D721Med (cell line): ENCODE measurements around the gene SYNJ2.
"Not testable (repeated sequence)": the region's sequence is repeated elsewhere in the genome, so short reads cannot be mapped to it uniquely, and the experiment has no call there.

Experiments
- DNase-seq: peaks from one replicate; pipeline ENCODE4 v3.0.0; 2011; ENCODE audit warnings: low spot score; ENCODE audit not compliant: insufficient read length
- FAIRE-seq: peaks from 2 replicates; lab custom pipeline; 2011; peaks lifted over from hg19 to GRCh38; lab: Jason Lieb, UNC
- TF ChIP-seq, protein P1 (sequence below): IDR thresholded peaks from 2 replicates; pipeline ENCODE4 v1.5.1; 2012; ENCODE audit warnings: mild to moderate bottlenecking, control low read depth; ENCODE audit not compliant: insufficient read depth; ENCODE audit errors: missing control alignments

The SYNJ2 gene

DNA sequence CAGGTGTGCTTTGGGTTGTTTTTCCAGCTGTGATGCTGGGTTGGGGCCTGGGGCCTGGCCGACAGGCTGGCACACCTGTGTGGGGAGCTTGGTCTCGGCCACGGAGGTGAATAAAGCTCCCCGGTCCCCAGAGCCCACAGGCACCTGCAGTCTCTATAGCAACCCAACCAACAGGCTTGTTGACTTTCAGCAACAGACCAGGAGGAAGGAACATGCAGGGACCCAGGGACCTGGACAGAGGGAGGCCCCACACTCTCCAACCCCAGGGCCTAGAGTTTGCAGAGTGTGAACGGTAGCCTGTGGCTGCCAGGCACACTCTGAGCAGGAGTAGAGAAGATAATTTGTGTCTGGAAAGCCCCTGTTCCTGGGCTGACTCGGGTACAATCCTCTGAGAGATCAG is 14.6 kb upstream of the SYNJ2 start:
- TF ChIP-seq, protein P1, sequence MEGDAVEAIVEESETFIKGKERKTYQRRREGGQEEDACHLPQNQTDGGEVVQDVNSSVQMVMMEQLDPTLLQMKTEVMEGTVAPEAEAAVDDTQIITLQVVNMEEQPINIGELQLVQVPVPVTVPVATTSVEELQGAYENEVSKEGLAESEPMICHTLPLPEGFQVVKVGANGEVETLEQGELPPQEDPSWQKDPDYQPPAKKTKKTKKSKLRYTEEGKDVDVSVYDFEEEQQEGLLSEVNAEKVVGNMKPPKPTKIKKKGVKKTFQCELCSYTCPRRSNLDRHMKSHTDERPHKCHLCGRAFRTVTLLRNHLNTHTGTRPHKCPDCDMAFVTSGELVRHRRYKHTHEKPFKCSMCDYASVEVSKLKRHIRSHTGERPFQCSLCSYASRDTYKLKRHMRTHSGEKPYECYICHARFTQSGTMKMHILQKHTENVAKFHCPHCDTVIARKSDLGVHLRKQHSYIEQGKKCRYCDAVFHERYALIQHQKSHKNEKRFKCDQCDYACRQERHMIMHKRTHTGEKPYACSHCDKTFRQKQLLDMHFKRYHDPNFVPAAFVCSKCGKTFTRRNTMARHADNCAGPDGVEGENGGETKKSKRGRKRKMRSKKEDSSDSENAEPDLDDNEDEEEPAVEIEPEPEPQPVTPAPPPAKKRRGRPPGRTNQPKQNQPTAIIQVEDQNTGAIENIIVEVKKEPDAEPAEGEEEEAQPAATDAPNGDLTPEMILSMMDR, result no peak
- FAIRE-seq (no peak), DNase-seq (no peak)

DNA sequence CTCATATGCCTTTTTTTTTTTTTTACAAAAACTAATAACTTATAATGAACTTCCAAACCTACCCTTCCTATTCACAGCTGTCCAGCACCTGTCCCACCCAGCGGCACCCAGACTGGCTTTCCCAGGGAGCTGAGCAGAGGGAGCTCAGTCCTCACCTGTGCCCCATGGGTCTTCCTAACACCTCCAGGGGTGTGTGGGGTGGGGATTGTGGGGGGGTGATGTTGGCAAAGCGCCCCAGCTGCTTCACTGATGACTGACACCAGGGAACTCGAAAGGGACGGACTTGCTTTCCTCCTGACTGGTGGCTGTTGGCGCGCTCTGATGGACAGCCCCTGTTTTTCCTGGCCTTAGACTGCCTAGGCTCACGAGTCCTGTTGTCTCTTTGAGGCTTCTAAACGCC is 14.2 kb upstream of the SYNJ2 start:
- DNase-seq (no peak), FAIRE-seq (no peak)
- TF ChIP-seq, protein P1, result no peak

DNA sequence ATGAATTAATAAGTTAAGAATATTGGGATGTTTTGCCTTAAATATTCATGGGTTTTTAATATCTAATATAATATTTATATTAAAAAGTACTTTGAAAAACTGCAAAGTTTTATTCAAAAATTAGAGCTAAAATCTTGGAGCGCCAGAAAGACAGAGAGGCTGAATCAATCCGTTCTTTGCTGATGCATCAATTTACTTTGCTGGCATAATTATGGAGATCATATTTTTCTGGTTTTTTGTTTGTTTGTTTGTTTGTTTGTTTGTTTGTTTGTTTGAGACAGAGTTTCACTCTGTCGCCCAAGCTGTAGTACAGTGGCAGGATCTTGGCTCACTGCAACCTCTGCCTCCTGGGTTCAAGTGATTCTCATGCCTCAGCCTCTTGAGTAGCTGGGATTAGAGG is 9.5 kb upstream of the SYNJ2 start:
- FAIRE-seq, DNase-seq: not testable (repeated sequence)

DNA sequence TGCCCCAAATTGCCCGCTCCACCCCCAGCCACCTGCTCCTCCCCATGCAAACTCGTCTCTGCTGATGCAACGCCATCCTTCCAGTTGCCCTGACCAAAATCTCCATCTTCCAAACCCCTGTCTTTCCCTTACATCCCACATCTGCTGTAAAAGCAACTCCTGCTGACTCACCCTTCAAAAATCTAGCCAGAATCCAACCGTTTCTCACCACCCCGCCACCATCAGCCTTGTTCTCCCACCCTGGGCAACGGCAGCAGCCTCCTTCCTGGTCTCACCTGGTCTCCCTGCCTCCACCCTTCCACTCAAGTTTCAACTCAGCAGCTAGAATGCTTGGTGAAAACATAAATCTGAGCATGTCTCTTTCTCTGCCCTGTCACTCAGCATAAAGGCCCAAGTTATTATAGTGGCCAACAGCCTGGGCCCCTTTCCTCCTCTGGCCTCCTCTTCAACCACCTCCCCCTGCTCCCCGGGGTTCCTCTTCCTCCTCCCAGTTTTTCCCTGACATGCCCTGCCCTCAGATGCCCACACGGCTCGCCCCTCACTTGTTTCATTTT is 7.2 kb upstream of the SYNJ2 start:
- DNase-seq (no peak), FAIRE-seq (no peak)
- TF ChIP-seq, protein P1, result no peak

DNA sequence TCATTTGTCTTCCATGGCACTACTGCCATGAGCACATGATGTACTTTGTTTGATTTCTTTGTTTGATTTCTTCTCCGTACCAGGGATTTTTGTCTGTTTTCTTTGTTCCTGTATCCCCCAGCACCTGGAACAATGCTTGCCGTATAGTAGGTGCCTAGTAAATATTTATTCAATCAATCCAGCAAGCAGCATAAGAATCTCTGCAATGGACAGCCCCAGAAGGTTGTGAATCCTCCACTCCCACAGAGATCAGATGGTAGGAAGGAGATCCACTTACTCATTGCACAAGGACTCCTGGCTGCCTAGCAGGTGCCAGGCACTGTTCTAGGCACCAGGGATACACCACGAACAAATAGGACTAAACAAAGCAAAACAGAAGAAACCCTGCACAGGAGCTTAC is 6.7 kb upstream of the SYNJ2 start:
- no peak for FAIRE-seq
- TF ChIP-seq, protein P1, result no peak

DNA sequence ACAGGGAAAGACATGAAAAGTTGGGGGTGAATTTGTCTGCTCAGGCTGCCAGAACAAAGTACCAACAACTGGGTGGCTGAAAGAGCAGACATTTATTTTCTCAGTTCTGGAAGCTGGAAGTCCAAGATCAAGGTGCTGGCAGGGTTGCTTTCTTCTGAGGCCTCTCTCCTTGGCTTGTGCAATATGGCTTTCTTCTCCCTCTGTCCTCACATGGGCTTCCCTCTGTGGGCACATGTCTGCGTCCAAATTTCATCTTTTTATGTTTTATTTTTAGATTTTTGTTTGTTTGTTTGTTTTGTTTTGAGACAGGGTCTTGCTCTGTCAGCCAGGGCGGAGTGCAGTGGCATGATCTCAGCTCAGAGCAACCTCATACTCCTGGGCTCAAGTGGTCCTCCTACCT is 6.2 kb upstream of the SYNJ2 start:
- TF ChIP-seq, protein P1, result no peak
- no peak for FAIRE-seq
- no peak for DNase-seq

More for the DNA sequence above, 6.7 kb upstream of the SYNJ2 start:
- no peak for DNase-seq

DNA sequence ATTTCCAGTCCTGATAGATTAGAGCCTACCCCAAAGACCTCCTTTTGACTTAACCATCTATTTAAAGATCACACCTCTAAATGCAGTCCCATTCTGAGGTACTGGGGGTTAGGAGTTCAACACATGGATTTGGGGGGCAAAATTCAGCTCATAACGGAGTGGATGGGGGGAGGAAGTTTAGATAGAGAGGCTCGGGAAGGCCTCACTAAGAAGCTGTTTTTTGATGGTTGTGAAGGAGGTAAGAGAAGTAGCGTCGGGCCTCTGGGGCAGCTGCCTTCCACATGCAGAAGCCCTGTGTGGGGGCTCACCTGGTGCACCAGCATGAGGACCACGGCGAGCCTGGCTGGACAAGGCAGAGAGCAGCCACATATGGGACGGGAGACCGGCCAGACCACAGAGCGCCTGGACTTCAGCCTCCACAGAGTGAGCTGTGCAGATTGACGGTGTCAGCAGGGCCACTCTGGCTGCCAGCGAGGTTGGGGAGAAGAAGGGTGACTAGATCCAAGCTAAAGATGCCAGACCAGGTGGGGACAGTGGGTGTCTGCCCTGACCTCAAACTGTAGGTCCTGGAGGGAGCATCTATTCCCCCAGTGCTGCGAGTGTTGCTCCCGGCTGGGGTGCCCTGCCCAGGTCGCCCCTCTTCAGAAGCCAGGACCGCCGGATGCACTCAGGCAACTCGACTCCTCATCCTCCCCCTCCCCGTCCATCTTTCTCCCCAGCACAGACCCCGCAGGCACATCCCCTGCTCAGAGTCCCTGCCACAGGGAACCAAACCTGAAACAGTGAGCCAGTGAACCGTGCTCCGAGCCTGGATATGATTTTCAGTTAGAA is 5.1 kb upstream of the SYNJ2 start:
- no peak for FAIRE-seq
- TF ChIP-seq, protein P1, result no peak
- no peak for DNase-seq
